ENCODE measurements around the gene REPIN1. TPM values are rescaled to one million over a fixed set of nuclear protein-coding genes. Genes with fewer than 3 reads are reported as not detected.
A peak's percentile ranks its signal among the peaks of the same experiment; 100 is the strongest.

The REPIN1 gene
- total RNA-seq, 4 donors from 2014 or later, result 40.6 to 55.7 (median 49.3) TPM

DNA sequence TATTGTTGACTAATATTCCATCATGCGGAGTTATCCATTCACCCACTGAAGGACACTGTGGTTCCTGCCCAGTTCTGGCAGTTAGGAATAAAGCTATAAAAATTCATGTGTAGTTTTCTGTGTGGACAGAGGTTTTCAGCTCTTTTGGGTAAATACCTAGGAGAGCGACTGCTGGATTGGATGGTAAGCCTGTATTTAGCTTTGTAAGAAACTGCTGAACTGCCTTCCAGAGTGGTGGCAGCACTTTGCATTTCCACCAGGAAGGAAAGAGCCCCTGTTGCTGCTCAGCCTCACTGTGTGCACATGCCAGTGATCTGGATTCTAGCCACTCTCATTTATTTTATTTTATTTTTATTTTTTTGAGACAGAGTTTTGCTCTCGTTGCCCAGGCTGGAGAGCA lies 24.7 kb downstream of the REPIN1 start:
- no peak for TF ChIP-seq CTCF (IDR thresholded peaks at IDR 0.05)
- DNase-seq (ENCODE audit: low spot score) (no peak), ATAC-seq (ENCODE audit: low FRiP score) (no peak)

- ATAC-seq (ENCODE audit: low FRiP score), result no peak
- no peak for TF ChIP-seq CTCF (IDR thresholded peaks at IDR 0.05)
- peak; percentile 9 for DNase-seq (ENCODE audit: low spot score)
These were observed 27.8 kb downstream of the REPIN1 start for GRCh38 chr7:150396426-150396825.

DNA sequence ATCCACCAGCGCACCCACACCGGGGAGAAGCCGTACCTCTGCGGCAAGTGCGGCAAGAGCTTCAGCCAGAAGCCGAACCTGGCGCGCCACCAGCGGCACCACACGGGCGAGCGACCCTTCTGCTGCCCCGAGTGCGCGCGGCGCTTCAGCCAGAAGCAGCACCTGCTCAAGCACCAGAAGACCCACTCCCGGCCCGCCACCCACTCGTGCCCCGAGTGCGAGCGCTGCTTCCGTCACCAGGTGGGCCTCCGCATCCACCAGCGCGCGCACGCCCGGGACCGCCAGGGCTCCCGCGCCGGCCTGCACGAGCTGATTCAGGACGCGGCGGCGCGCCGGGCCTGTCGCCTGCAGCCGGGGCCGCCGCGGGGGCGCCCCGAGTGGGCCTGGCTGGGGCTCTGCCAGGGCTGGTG lies 28.2 kb downstream of the REPIN1 start:
- DNase-seq (ENCODE audit: low spot score), result no peak
- TF ChIP-seq CTCF (IDR thresholded peaks at IDR 0.05), result no peak
- ATAC-seq (ENCODE audit: low FRiP score), result no peak

DNA sequence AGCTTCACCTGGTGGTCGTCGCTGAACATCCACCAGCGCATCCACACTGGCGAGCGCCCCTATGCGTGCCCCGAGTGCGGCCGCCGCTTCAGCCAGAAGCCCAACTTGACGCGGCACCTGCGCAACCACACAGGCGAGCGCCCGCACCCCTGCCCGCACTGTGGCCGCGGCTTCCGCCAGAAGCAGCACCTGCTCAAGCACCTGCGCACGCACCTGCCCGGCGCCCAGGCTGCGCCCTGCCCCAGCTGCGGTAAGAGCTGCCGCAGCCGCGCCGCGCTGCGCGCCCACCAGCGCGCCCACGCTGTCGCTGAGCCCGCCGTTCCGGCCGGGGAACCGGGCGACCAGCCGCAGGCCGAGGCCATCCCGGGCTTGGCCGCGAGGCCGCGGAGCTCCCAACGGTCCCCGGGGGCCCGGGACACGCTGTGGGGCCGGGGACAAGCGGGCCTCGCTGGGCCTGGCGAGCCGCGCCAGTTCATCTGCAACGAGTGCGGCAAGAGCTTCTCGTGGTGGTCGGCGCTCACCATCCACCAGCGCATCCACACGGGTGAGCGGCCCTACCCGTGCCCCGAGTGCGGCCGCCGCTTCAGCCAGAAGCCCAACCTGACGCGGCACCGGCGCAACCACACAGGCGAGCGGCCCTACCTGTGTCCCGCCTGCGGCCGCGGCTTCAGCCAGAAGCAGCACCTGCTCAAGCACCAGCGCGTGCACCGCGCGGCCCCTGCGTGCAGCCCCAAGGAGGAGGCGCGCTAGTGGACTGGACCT lies 28.9 kb downstream of the REPIN1 start:
- ATAC-seq (ENCODE audit: low FRiP score), result no peak
- no peak for DNase-seq (ENCODE audit: low spot score)
- no peak for TF ChIP-seq CTCF (IDR thresholded peaks at IDR 0.05)

GRCh38 chr7:150398108-150398964 lies 29.7 kb downstream of the REPIN1 start:
- no peak for DNase-seq (ENCODE audit: low spot score)
- TF ChIP-seq CTCF (IDR thresholded peaks at IDR 0.05), result no peak

GRCh38 chr7:150398965-150399320 lies 30.3 kb downstream of the REPIN1 start:
- TF ChIP-seq CTCF (IDR thresholded peaks at IDR 0.05), result no peak
- DNase-seq (ENCODE audit: low spot score) (no peak), ATAC-seq (ENCODE audit: low FRiP score) (no peak)

More at GRCh38 chr7:150398108-150398964, 29.7 kb downstream of the REPIN1 start:
- ATAC-seq (ENCODE audit: low FRiP score), result no peak
